HUES48 (cell line): Measurements from ENCODE around the gene WFDC11.
"Not testable (repeated sequence)": the region's sequence is repeated elsewhere in the genome, so short reads cannot be mapped to it uniquely, and the experiment has no call there.

Experiments used
- H3K27ac ChIP-seq: one replicate; pipeline ENCODE4 v1.7.0; 2013; ENCODE audit warnings: low read depth, low read length, inconsistent platforms
- H3K27me3 ChIP-seq: 2 replicates; pipeline ENCODE4 v1.6.1; 2013; ENCODE audit warnings: mild to moderate bottlenecking, low read length; ENCODE audit not compliant: control insufficient read depth, insufficient read depth
- H3K36me3 ChIP-seq: 2 replicates; pipeline ENCODE4 v1.6.1; 2013; ENCODE audit warnings: low read length; ENCODE audit not compliant: control insufficient read depth, insufficient read depth
- H3K4me1 ChIP-seq: 2 replicates; pipeline ENCODE4 v1.6.1; 2013; ENCODE audit warnings: mild to moderate bottlenecking, low read length; ENCODE audit not compliant: control insufficient read depth, insufficient read depth
- H3K4me3 ChIP-seq: 2 replicates; pipeline ENCODE4 v1.5.1; 2013; ENCODE audit warnings: mild to moderate bottlenecking, low read depth, low read length
- H3K9ac ChIP-seq: 2 replicates; pipeline ENCODE4 v1.6.1; 2013; ENCODE audit warnings: mild to moderate bottlenecking, low read depth, low read length, moderate library complexity
- H3K9me3 ChIP-seq: 2 replicates; pipeline ENCODE4 v1.6.1; 2013; ENCODE audit warnings: low read length; ENCODE audit not compliant: control insufficient read depth, insufficient read depth

The WFDC11 gene

DNA sequence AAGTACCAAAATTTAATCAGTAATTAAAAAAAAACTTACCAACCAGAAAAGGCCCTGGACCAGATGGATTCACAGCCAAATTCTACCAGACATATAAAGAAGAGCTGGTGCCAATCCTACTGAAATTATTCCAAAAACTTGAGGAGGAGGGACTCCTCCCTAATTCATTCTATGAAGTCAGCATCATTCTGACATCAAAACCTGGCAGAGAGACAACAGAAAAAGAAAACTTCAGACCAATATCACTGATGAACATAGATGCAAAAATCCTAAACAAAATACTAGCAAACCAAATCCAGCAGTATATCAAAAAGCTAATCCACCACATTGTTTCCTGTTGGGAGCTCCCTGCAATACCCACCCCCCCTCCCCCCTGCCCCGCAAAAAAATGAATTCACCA, at the start of gene WFDC11:
Gene WFDC11 (minus strand): TSS at position 101 of the 400 bp plus-strand sequence. CDS start 19,639 bp downstream, outside the sequence.
- H3K4me1 ChIP-seq: no peaks in the 10 kb centered on the region
- H3K4me3 ChIP-seq: no peak within 1 kb of the TSS
- H3K27ac ChIP-seq: no peak within 1 kb of the TSS
- no peak within 1 kb of the TSS for H3K9ac ChIP-seq
- H3K27me3 ChIP-seq: no peaks in the 10 kb centered on the region
- H3K36me3 ChIP-seq: no peaks in the 10 kb centered on the region
- H3K9me3 ChIP-seq: no peaks in the 10 kb centered on the region; the same call in 1 of the 2 replicates

DNA sequence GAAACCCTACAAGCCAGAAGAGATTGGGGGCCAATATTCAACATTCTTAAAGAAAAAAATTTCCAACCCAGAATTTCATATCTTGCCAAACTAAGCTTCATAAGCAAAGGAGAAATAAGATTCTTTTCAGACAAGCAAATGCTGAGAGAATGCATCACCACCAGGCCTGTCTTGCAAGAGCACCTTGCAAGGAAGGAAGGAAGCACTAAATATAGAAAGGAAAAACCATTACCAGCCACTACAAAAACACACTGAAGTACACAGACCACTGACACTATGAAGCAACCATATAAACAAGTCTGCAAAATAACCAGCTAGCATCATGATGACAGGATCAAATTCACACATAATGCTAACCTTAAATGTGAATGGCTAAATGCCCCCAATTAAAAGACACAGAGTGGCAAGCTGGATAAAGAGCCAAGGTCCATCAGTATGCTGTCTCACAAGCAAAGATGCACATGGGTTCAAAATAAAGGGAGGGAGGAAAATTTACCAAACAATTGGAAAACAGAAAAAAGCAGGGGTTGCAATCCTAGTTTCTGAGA, 46.2 kb upstream of the WFDC11 start:
- H3K4me1 ChIP-seq, H3K9me3 ChIP-seq, H3K27me3 ChIP-seq, H3K36me3 ChIP-seq, H3K9ac ChIP-seq, H3K27ac ChIP-seq, H3K4me3 ChIP-seq: not testable (repeated sequence)

DNA sequence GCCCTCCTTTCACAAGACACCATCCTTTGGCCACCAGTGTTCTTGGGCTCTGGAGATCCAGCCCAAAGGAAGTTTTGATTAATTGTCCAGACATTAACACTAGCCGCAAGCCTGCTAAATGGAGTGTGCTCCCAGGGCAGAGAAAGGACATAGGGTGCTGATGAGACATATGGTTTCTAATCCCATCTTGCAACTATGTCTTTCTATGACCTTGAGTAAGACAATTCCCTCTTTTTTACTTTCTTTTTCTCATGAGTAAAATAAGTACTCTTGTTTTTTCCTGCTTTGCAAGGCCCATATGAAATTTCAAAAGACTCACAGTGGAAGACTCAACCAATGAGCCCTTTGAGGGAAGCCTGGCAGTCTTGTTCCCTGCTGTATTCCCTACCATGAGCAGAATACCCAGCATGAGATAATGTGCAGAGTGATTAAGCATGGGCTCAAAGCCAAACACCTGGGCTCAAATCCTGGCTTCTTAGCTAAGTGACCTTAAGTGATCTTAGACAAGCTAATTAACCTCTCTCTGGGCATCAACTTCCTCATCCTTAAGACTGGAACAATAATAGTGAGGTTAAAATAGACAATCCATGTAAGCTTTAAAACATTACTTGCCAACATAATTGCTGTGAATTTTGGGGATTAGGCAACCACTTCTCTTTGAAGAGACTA, 35.1 kb upstream of the WFDC11 start, which contains the start of gene WFDC10B:
Gene WFDC10B (minus strand): TSS at position 51 of the 669 bp plus-strand sequence. CDS start 19,027 bp downstream, outside the sequence.
- H3K36me3 ChIP-seq: no peaks in the 10 kb centered on the region
- H3K27ac ChIP-seq: no peak within 1 kb of the TSS
- no peak within 1 kb of the TSS for H3K4me3 ChIP-seq
- no peaks in the 10 kb centered on the region for H3K4me1 ChIP-seq
- H3K9me3 ChIP-seq: no peaks in the 10 kb centered on the region
- no peak within 1 kb of the TSS for H3K9ac ChIP-seq
- no peaks in the 10 kb centered on the region for H3K27me3 ChIP-seq

DNA sequence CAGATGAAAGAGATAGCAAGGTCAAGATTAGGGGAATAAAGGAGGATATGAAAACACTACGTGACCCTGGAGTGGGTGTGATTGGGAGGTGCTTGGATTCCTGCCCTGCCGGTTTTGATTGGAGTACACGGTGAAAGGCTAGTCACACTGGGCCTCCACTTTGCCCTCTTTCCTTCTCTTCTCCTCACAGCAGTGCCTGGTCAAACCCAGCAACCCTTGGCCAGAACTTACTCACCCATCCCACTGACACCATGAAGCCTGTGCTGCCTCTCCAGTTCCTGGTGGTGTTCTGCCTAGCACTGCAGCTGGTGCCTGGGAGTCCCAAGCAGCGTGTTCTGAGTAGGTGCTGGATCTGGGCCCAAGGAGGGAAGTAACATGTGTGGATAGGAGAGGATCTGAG, 31.8 kb upstream of the WFDC11 start, which contains the start of gene WFDC13:
Gene WFDC13 (plus strand): TSS at position 166 of the 400 bp plus-strand sequence. CDS start 86 bp downstream, at position 252.
- H3K36me3 ChIP-seq: no peaks in the 10 kb centered on the region
- no peak within 1 kb of the TSS for H3K4me3 ChIP-seq
- H3K4me1 ChIP-seq: no peaks in the 10 kb centered on the region
- no peaks in the 10 kb centered on the region for H3K9me3 ChIP-seq
- no peak within 1 kb of the TSS for H3K27ac ChIP-seq
- no peak within 1 kb of the TSS for H3K9ac ChIP-seq
- no peaks in the 10 kb centered on the region for H3K27me3 ChIP-seq

DNA sequence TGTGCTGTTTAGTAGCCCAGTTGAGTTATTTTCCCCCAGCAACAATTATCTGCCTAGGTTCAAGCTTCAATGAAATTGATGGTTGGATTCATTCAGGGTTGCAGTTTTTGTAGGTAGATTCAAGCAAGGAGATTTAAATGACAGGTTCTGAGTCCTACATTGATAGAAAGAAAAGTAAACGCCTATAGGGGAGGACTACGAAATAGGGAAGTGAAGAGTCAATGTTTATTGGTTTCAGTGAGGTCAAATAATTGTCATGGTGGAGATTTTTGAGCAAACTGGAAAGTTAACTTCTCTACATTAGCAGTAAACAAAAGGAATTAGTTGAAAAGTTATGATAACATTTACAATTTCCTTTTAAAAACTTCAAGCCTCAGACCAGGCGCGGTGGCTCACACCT, 31.1 kb upstream of the WFDC11 start:
- Histone ChIP-seq H3K4me1 (no peaks in the 10 kb centered on the region), H3K9ac (no peak overlapping the region), H3K27me3 (no peaks in the 10 kb centered on the region), H3K4me3 (no peak overlapping the region), H3K36me3 (no peaks in the 10 kb centered on the region), H3K9me3 (no peaks in the 10 kb centered on the region), H3K27ac (no peak overlapping the region)

DNA sequence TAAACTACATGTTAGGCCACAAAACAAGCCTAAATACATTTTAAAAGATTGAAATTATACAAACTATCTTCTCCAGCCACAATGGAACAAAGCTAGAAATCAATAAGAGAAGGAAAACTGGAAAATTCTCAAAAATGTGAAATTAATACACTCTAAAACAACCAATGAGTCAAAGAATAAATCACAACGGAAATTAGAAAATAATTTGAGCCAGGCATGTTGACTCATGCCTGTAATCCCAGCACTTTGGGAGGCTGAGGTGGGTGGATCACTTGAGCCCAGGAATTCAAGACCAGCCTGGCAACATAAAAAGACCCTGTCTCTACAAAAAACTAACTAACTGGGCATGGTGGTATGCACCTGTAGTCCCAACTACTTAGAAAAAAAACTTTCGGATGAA, 25.5 kb upstream of the WFDC11 start:
- Histone ChIP-seq H3K9ac (no peak overlapping the region), H3K27me3 (no peaks in the 10 kb centered on the region), H3K27ac (no peak overlapping the region), H3K36me3 (no peaks in the 10 kb centered on the region), H3K4me1 (no peaks in the 10 kb centered on the region), H3K4me3 (no peak overlapping the region), H3K9me3 (peaks cover 13% of the 10 kb centered on the region)

DNA sequence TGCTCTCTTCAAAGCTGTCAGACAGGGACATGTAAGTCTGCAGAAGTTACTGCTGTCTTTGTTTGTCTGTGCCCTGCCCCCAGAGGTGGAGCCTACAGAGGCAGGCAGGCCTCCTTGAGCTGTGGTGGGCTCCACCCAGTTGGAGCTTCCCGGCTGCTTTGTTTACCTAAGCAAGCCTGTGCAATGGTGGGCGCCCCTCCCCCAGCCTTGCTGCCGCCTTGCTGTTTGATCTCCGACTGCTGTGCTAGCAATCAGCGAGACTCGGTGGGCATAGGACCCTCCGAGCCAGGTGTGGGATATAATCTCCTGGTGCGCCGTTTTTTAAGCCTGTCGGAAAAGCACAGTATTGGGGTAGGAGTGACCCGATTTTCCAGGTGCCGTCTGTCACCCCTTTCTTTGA, 23.3 kb upstream of the WFDC11 start:
- not testable (repeated sequence) for H3K27me3 ChIP-seq, H3K36me3 ChIP-seq, H3K4me3 ChIP-seq, H3K9ac ChIP-seq, H3K4me1 ChIP-seq, H3K27ac ChIP-seq
- H3K9me3 ChIP-seq: peaks cover 13% of the 10 kb centered on the region

DNA sequence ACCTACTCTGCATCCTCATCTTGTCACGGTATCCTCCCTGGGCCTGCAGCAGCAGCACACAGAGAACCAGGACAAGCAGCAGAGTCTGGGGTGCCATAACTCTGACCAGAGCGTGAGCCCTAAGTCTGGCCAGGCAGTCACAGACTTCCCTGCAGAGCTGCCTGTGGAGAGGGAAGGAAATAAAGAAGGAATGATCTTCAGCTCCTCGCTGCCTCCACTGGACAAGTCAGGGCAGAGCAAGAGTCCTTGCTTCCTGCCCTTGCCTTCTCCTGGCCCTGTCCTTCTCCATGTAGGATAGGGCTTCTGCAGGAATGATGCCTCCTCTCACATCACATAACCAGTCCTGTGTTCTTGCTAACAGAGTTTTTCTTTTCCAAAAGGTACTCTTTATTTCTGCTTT, 15.9 kb upstream of the WFDC11 start:
- Histone ChIP-seq H3K4me1 (no peaks in the 10 kb centered on the region), H3K9me3 (no peaks in the 10 kb centered on the region), H3K27me3 (no peaks in the 10 kb centered on the region), H3K27ac (no peak overlapping the region), H3K36me3 (no peaks in the 10 kb centered on the region), H3K4me3 (no peak overlapping the region), H3K9ac (no peak overlapping the region)

DNA sequence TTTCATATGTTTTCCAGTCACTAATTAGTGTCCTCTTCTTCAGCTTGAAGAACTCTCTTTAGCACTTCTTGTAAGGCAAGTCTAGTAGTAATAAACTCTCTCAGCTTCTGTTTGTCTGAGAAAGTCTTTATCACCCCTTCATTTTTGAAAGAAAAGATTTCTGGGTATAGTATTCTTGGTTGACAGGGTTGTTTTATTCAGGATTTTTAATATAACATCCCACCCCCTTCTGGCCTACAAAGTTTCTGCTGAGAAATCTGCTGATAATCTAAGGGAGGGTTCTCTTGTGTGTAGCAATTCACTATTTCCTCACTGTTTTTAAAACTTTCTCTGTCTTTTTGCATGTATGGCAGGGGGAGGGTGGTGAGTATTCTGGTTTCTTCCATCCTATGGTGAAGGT, 9.6 kb upstream of the WFDC11 start:
- H3K27me3 ChIP-seq: no peaks in the 10 kb centered on the region

DNA sequence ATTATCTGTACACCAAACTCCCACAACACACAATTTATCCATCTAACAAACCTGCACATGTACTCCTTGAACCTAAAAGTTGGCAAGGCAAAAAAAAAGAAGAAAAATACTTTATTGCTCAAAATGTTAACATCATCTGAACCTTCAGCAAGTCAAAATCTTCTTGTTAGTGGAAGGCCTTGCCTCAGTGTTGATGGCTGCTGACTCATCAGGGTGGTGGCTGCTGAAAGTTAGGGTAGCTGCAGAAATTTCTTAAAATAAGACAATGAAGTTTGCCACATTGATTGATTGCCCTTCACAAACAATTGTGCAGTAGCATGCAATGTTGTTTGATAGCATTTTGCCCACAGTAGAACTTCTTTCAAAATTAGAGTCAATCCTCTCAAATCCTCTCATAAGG, 2.7 kb upstream of the WFDC11 start:
- no peaks in the 10 kb centered on the region for H3K4me1 ChIP-seq
- no peaks in the 10 kb centered on the region for H3K9me3 ChIP-seq
- H3K27me3 ChIP-seq: no peaks in the 10 kb centered on the region
- H3K36me3 ChIP-seq: no peaks in the 10 kb centered on the region
- H3K9ac ChIP-seq: no peak overlapping the region
- H3K4me3 ChIP-seq: no peak overlapping the region
- no peak overlapping the region for H3K27ac ChIP-seq

More for the DNA sequence above, 9.6 kb upstream of the WFDC11 start:
- H3K27ac ChIP-seq: no peak overlapping the region
- no peak overlapping the region for H3K9ac ChIP-seq
- H3K9me3 ChIP-seq: peaks cover 10% of the 10 kb centered on the region; the same call in 1 of the 2 replicates
- H3K4me3 ChIP-seq: no peak overlapping the region
- H3K36me3 ChIP-seq: no peaks in the 10 kb centered on the region
- no peaks in the 10 kb centered on the region for H3K4me1 ChIP-seq

DNA sequence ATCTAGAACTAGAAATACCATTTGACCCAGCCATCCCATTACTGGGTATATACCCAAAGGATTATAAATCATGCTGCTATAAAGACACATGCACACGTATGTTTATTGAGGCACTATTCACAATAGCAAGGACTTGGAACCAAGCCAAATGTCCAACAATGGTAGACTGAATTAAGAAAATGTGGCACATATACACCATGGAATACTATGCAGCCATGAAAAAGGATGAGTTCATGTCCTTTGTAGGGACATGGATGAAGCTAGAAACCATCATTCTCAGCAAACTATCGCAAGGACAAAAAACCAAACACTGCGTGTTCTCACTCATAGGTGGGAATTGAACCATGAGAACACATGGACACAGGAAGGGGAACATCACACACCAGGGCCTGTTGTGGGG, 13.0 kb downstream of the WFDC11 start:
- H3K4me1 ChIP-seq, H3K9ac ChIP-seq, H3K9me3 ChIP-seq, H3K4me3 ChIP-seq, H3K27me3 ChIP-seq, H3K27ac ChIP-seq, H3K36me3 ChIP-seq: not testable (repeated sequence)
